WI38 (cell line): ENCODE data around the gene OR7G2.

Source experiments
- H3K4me3 ChIP-seq: 2 replicates; pipeline ENCODE4 v1.5.1; 2011; ENCODE audit warnings: low read depth, mild to moderate bottlenecking, control low read depth, low read length
- CTCF ChIP-seq: IDR thresholded peaks from 2 replicates; pipeline ENCODE4 v1.5.1; 2012; ENCODE audit warnings: low read depth, mild to moderate bottlenecking, control low read depth, low read length

Gene OR7G2

GRCh38 chr19:9146882-9147281, 39.6 kb upstream of the OR7G2 start:
- H3K4me3 ChIP-seq = no peak overlapping the region
- no peak for TF ChIP-seq CTCF

GRCh38 chr19:9144920-9145319, 37.6 kb upstream of the OR7G2 start:
- no peak overlapping the region for H3K4me3 ChIP-seq
- TF ChIP-seq CTCF = no peak

- H3K4me3 ChIP-seq = peak within 1 kb of the TSS; percentile 99
- TF ChIP-seq CTCF = no peak
Observed at GRCh38 chr19:9140159-9140874, 33.0 kb upstream of the OR7G2 start, which contains the start of gene ZNF317. TSS of gene ZNF317 (plus strand) at chr19:9140397. CDS start at chr19:9156017, 15,620 bp downstream.

DNA sequence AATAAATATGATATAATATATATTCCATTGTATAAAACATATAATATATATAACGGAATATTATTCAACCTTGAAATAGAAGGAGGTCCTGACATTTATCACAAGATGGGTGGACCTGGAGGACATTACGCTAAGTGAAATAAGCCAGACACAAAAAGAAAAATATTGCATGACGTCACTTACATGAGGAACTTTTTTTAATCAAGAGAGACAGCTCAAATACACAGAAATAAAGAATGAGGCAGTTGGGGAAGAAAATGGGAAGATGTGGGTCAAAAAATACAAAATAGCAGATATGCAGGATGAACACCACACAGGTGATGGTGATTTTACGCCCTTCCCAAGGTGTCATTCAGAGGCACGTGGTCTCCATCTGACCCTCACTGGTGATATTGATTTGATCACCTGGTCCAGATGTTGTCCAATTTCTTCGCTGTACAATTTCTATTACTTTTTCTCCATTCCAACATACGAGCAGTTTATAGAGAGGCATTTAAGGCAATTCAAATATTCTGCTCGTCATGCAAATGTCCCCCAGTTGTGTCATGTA, 32.4 kb upstream of the OR7G2 start:
- no peak for TF ChIP-seq CTCF
- peak overlapping the region; percentile 99 for H3K4me3 ChIP-seq

GRCh38 chr19:9132422-9132821, 25.1 kb upstream of the OR7G2 start:
- TF ChIP-seq CTCF = no peak
- no peak overlapping the region for H3K4me3 ChIP-seq

GRCh38 chr19:9130965-9131364, 23.7 kb upstream of the OR7G2 start:
- TF ChIP-seq CTCF = no peak
- H3K4me3 ChIP-seq = no peak overlapping the region

- TF ChIP-seq CTCF = no peak
- H3K4me3 ChIP-seq = no peak overlapping the region
Observed at GRCh38 chr19:9128171-9128570, 20.9 kb upstream of the OR7G2 start.
